Transverse colon (tissue), 4 donors: ENCODE results near the gene BAIAP3.

ENCODE experiments used
- EP300 ChIP-seq: sonication (generic); formaldehyde crosslinking; IDR thresholded peaks from one replicate; pipeline ENCODE4 v1.6.1; 2017; ENCODE audit warnings: antibody characterized with exemption, low read depth
- POLR2A ChIP-seq: fragments of 450-650 bp; IDR thresholded peaks from one replicate; pipeline ENCODE4 v1.6.1; 2016; ENCODE audit warnings: antibody characterized with exemption, mild to moderate bottlenecking, moderate library complexity
- POLR2AphosphoS5 ChIP-seq, 3 donors: sonication (generic); formaldehyde crosslinking; IDR thresholded peaks; one replicate each; pipeline ENCODE4 v1.6.1; 2016; ENCODE audit warnings: antibody characterized with exemption in 3 of 3
- TF ChIP-seq, protein P1 (sequence below), 5 experiments: fragments of 200-600 bp in 3 of 5; fragments of 450-650 bp in 2 of 5; sonication (generic) in 3 of 5; IDR thresholded peaks; 1 replicate in 2 of 5; 2 replicates in 3 of 5; pipeline ENCODE4 v1.5.1; 2016 to 2017; ENCODE audit warnings: antibody characterized with exemption in 5 of 5, inconsistent platforms in 3 of 5, mild to moderate bottlenecking in 2 of 5, moderate library complexity in 1 of 5

DNA sequence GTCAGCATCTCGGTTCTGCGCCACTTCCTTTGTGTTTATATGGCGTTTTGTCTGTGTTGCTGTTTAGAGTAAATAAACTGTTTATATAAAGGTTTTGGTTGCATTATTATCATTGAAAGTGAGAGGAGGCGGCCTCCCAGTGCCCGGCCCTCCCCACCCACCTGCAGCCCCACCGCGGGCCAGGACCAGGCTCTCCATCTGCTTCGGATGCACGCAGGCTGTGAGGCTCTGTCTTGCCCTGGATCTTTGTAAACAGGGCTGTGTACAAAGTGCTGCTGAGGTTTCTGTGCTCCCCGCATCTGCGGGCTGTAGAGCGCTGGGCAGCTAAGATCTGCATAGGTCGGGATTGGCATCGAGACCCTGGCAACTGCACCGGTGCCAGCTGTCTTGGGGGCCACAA, 8.2 kb upstream of the BAIAP3 start:
- TF ChIP-seq, protein P1, sequence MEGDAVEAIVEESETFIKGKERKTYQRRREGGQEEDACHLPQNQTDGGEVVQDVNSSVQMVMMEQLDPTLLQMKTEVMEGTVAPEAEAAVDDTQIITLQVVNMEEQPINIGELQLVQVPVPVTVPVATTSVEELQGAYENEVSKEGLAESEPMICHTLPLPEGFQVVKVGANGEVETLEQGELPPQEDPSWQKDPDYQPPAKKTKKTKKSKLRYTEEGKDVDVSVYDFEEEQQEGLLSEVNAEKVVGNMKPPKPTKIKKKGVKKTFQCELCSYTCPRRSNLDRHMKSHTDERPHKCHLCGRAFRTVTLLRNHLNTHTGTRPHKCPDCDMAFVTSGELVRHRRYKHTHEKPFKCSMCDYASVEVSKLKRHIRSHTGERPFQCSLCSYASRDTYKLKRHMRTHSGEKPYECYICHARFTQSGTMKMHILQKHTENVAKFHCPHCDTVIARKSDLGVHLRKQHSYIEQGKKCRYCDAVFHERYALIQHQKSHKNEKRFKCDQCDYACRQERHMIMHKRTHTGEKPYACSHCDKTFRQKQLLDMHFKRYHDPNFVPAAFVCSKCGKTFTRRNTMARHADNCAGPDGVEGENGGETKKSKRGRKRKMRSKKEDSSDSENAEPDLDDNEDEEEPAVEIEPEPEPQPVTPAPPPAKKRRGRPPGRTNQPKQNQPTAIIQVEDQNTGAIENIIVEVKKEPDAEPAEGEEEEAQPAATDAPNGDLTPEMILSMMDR (IDR thresholded peaks at IDR 0.05), result no peak
- no peak for TF ChIP-seq POLR2AphosphoS5 (IDR thresholded peaks at IDR 0.05)
- no peak for TF ChIP-seq EP300
- TF ChIP-seq POLR2A, result no peak
